ENCODE measurements around the gene HCK.

- TF ChIP-seq, protein P1, sequence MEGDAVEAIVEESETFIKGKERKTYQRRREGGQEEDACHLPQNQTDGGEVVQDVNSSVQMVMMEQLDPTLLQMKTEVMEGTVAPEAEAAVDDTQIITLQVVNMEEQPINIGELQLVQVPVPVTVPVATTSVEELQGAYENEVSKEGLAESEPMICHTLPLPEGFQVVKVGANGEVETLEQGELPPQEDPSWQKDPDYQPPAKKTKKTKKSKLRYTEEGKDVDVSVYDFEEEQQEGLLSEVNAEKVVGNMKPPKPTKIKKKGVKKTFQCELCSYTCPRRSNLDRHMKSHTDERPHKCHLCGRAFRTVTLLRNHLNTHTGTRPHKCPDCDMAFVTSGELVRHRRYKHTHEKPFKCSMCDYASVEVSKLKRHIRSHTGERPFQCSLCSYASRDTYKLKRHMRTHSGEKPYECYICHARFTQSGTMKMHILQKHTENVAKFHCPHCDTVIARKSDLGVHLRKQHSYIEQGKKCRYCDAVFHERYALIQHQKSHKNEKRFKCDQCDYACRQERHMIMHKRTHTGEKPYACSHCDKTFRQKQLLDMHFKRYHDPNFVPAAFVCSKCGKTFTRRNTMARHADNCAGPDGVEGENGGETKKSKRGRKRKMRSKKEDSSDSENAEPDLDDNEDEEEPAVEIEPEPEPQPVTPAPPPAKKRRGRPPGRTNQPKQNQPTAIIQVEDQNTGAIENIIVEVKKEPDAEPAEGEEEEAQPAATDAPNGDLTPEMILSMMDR (IDR thresholded peaks at IDR 0.05; ENCODE audit: borderline replicate concordance, extremely low read depth, low read length, poor library complexity, severe bottlenecking): no peak
- TF ChIP-seq EZH2 (IDR thresholded peaks at IDR 0.05; ENCODE audit: borderline replicate concordance, low read depth, low read length, severe bottlenecking): no peak
Measured at GRCh38 chr20:32119734-32120133, 67.7 kb downstream of the HCK start.
